Activated CD4-positive, alpha-beta T cell treated with anti-CD3 and anti-CD28 coated beads, Interleukin-2, amount 50 U/mL, for 1 hour (primary cell): ENCODE measurements around the gene ITGAL.

Experiments used
- DNase-seq: peaks from one replicate; pipeline ENCODE4 v3.0.0-alpha.2; 2020

ITGAL gene

GRCh38 chr16:30548416-30549253 is 76.1 kb downstream of the ITGAL start:
- no peak for DNase-seq

DNA sequence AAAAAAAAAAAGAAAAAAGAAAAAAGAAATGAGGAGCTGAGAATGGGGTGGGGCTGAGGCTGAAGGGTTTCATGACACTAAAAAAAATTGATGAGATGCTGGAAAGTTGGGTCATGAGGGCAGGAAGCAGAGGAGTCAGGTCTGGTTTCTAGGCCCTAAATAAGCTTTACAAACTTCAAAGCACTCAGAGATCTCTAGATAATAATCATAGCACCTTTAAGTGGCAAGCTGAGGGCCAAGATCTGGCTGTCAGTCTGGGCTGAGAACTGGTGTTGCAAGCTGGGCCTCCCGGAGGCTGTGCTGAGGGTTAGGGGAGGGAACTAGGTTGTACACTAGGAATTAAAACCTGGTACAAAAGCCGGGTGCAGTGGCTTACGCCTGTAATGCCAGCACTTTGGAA is 79.2 kb downstream of the ITGAL start:
- peak; percentile 67 for DNase-seq

DNA sequence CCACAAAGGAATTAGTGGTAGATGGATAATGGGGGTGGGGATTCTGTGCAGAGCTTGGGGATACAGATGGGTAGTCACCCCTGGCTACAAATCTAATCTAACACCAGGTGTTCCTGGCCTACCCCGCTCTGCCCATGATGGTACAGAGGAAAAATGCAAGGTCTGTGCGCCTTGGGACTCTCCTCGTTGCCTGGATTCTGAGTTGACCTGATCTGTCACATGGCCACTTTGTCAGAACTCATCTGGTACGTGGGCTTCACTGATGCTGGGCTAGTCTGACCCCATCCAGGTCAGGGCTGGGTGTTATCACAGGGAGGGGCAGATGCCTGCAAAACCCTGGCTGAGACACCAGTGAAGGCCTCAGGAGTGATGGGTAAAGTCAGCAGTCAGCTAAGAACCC is 80.4 kb downstream of the ITGAL start:
- DNase-seq = no peak

- no peak for DNase-seq
These were observed 80.9 kb downstream of the ITGAL start for GRCh38 chr16:30553393-30553899.

DNA sequence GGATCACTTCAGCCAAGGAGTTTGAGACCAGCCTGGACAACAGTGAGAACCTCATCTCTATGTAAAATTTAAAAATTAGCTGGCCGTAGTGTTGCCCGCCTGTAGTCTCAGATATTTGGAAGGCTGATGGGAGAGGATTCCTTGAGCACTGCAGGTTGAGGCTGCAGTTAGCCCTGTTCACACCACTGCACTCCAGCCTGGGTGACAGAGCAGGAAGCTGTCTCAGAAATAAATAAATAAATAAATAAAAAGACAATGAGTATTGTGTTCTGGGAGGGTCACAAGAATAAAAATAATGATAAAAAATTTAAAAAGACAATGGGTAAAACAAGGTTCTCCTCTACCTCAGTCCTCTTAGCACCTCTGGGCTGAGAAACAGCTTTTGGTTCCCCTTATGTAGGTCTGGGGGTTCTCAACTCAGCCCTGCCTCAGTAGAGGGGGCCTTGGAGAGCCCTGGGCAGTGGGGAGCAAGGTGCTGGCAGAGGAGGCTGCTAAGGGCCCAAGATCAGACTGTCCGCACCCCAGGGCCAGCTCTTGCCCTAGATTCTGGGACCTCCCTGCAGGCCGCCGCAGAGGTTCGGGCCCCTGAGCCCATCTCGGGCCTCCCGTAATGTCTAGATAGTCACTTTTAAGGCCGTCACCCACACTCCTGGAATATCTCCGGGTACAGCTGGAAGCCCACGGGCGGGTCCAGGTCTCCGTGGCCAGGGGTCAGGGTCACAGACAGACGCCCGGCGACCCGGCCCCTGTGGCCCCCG is 82.2 kb downstream of the ITGAL start:
- no peak for DNase-seq

GRCh38 chr16:30555315-30556124 is 83.0 kb downstream of the ITGAL start:
- DNase-seq = no peak

- DNase-seq = no peak
These were observed 83.6 kb downstream of the ITGAL start for GRCh38 chr16:30556125-30556473.

- no peak for DNase-seq
These were observed 85.1 kb downstream of the ITGAL start for GRCh38 chr16:30557707-30557956.

DNA sequence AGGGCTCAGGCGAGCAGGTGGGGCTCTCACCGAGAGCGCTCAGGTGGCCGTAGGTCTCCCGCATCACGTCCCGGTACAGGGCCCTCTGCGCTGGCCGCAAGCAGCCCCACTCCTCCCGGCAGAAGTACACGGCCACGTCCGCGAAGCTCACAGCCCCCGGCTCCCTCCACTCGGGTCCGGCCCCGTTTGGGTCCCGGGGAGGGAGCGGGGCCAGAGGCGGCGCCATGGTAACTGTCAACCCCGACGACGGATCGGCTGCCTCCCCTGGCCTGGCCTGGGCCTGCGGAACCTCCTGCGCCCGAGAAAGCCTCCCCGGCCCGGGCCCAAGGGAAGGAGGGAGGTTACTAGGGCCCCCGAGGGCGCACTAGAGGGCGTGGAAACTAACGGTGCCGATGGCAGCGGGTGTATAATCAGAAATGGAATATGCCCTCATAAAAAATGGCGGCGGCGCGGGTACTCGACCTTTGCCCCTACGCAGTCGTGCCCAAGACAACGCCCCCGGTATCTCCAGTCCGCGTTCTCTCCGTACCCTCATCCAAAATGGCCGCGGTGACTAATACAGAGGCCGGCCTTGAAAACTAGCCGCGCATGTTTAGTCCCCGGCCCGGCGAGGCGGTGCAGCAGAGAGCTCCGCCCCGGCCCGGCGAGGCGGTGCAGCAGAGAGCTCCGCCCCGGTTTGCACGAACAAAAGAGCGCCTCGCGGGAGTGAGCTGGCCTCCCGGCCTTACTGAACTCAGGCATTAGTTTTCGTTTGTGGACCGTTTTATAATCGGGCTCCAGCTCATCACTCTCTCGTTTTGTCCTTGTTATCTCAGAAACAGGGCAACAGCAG is 85.6 kb downstream of the ITGAL start, which contains the start of gene ZNF764:
ZNF764 (minus strand) TSS at position 418 of the 832 bp plus-strand sequence; CDS start at position 226, 192 bp downstream.
- DNase-seq = peak; percentile 94

DNA sequence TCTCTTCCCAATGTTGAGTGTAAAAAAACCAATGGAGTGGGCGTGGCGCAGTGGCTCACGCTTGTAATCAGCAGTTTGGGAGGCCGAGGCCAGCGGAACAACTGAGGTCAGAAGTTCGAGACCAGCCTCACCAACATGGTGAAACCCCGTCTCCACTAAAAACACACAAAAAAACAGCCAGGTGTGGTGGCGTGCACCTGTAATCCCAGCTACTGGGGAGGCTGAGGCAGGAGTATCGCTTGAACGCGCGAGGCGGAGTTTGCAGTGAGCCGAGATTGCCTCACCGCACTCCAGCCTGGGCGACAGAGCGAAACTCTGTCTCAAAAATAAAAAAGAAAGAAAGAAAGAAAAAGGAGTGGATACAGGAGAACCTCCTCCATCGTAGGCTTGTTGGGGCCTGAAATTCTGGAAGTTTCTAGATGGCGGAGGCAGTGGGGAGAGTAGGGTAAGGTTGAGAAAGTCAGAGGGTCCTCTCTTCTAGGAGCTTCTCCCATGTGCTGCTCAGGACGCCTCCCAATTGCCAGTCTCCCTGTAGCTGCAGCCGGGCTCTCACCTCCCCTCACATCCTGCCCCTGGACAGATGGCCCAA is 86.3 kb downstream of the ITGAL start:
- DNase-seq = no peak

DNA sequence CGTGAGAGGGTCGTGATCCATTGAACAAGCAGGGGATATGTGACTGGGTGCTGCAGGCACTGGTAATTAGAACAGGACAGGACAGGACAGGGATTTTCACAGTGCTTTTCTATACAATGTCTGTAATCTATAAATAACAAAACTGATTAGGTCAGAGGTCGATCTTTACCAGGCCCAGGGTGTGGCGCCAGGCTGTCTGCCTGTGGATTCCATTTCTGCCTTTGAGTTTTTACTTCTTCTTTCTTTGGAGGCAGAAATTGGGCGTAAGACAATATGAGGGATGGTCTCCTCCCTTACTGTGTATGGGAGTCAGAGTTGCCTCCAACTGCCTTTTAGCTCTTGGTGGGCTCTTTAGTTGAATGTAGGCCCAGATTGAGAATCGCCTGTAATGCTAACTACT is 87.1 kb downstream of the ITGAL start:
- DNase-seq = no peak

- DNase-seq = no peak
These were observed 88.7 kb downstream of the ITGAL start for GRCh38 chr16:30561089-30561816.

- DNase-seq = no peak
These were observed 89.5 kb downstream of the ITGAL start for GRCh38 chr16:30562021-30562420.

GRCh38 chr16:30565526-30565925 is 93.0 kb downstream of the ITGAL start:
- no peak for DNase-seq

GRCh38 chr16:30565984-30566383 is 93.4 kb downstream of the ITGAL start:
- DNase-seq = no peak

- no peak for DNase-seq
These were observed 94.0 kb downstream of the ITGAL start for GRCh38 chr16:30566531-30566930.

GRCh38 chr16:30567160-30567990 is 94.8 kb downstream of the ITGAL start:
- peak; percentile 41 for DNase-seq

- DNase-seq = peak; percentile 50
These were observed 95.6 kb downstream of the ITGAL start for GRCh38 chr16:30567991-30568638.

- no peak for DNase-seq
These were observed 96.7 kb downstream of the ITGAL start for GRCh38 chr16:30569281-30569680.
